Measurements from ENCODE around the gene WNT11. TPM values are rescaled to one million over a fixed set of nuclear protein-coding genes. Genes with fewer than 3 reads are reported as not detected.

WNT11 gene
- total RNA-seq, 1 experiment from 2014 or later: not detected

DNA sequence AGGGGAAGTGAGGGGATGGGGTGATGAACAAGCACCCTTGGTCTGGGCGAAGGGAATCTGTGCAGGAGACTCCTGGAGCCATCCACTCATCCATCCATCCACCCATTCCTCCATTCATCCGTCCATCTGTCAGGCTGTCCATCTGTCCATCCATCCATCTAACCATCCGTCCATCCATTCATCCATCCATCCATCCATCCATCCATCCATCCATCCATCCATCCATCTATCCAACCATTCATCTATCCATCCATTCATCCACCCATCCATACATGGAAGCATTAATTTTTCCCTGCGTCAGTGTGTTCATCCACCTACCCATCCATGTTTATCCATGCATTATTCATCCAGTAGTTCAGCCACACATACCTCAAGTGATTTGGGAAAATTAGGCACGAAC, 32.0 kb downstream of the WNT11 start:
- TF ChIP-seq, protein P1, sequence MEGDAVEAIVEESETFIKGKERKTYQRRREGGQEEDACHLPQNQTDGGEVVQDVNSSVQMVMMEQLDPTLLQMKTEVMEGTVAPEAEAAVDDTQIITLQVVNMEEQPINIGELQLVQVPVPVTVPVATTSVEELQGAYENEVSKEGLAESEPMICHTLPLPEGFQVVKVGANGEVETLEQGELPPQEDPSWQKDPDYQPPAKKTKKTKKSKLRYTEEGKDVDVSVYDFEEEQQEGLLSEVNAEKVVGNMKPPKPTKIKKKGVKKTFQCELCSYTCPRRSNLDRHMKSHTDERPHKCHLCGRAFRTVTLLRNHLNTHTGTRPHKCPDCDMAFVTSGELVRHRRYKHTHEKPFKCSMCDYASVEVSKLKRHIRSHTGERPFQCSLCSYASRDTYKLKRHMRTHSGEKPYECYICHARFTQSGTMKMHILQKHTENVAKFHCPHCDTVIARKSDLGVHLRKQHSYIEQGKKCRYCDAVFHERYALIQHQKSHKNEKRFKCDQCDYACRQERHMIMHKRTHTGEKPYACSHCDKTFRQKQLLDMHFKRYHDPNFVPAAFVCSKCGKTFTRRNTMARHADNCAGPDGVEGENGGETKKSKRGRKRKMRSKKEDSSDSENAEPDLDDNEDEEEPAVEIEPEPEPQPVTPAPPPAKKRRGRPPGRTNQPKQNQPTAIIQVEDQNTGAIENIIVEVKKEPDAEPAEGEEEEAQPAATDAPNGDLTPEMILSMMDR (conservative IDR thresholded peaks at IDR 0.05): no peak
- TF ChIP-seq EZH2 (IDR thresholded peaks at IDR 0.05; ENCODE audit: low read depth): no peak
- intact Hi-C loops (cut with micrococcal nuclease; ENCODE audit: unreplicated experiment): no loop called here
- no peak overlapping the region for H3K4me2 ChIP-seq
- H4K20me1 ChIP-seq (ENCODE audit: insufficient read depth): no peaks in the 10 kb centered on the region
- H3K4me3 ChIP-seq: no peak overlapping the region
- no peaks in the 10 kb centered on the region for H3K27me3 ChIP-seq (ENCODE audit: insufficient read depth, low read depth)
- no peak for DNase-seq
- CTCF ChIA-PET: no interaction called here
- no peak overlapping the region for H2AFZ ChIP-seq
- no peaks in the 10 kb centered on the region for H3K9me3 ChIP-seq (ENCODE audit: insufficient read depth, low read depth)
- H3K27ac ChIP-seq: no peak overlapping the region
- H3K36me3 ChIP-seq (ENCODE audit: low read depth): no peaks in the 10 kb centered on the region
- BruUV-seq (replicated peaks): no TSS peak
- POLR2A ChIA-PET (ENCODE audit: unreplicated experiment): no interaction called here
- no peaks in the 10 kb centered on the region for H3K9me2 ChIP-seq (ENCODE audit: insufficient read depth)
- no peaks in the 10 kb centered on the region for H3F3A ChIP-seq (ENCODE audit: insufficient read depth, low read depth)
- no peaks in the 10 kb centered on the region for H3K4me1 ChIP-seq (replicated peaks; ENCODE audit: insufficient read depth)
- no peaks in the 10 kb centered on the region for H3K79me2 ChIP-seq (ENCODE audit: low read depth)

GRCh38 chr11:76173663-76174062, 32.6 kb downstream of the WNT11 start:
- Histone ChIP-seq H3K27me3 (ENCODE audit: insufficient read depth, low read depth) (no peaks in the 10 kb centered on the region), H3K4me1 (replicated peaks; ENCODE audit: insufficient read depth) (no peaks in the 10 kb centered on the region), H3K36me3 (ENCODE audit: low read depth) (no peaks in the 10 kb centered on the region), H2AFZ (no peak overlapping the region), H3K4me2 (no peak overlapping the region), H3K79me2 (ENCODE audit: low read depth) (no peaks in the 10 kb centered on the region), H3K27ac (no peak overlapping the region), H4K20me1 (ENCODE audit: insufficient read depth) (no peaks in the 10 kb centered on the region), H3K9me3 (ENCODE audit: insufficient read depth, low read depth) (no peaks in the 10 kb centered on the region), H3F3A (ENCODE audit: insufficient read depth, low read depth) (no peaks in the 10 kb centered on the region), H3K4me3 (no peak overlapping the region), H3K9me2 (ENCODE audit: insufficient read depth) (no peaks in the 10 kb centered on the region)
- TF ChIP-seq, protein P1 (conservative IDR thresholded peaks at IDR 0.05): no peak
- TF ChIP-seq EZH2 (IDR thresholded peaks at IDR 0.05; ENCODE audit: low read depth): no peak
- ChIA-PET CTCF (no interaction called here), POLR2A (ENCODE audit: unreplicated experiment) (no interaction called here)
- intact Hi-C loops (cut with micrococcal nuclease; ENCODE audit: unreplicated experiment): no loop called here
- BruUV-seq (replicated peaks): no TSS peak
- peak in 1 of 2 experiments; percentile 42 for DNase-seq

DNA sequence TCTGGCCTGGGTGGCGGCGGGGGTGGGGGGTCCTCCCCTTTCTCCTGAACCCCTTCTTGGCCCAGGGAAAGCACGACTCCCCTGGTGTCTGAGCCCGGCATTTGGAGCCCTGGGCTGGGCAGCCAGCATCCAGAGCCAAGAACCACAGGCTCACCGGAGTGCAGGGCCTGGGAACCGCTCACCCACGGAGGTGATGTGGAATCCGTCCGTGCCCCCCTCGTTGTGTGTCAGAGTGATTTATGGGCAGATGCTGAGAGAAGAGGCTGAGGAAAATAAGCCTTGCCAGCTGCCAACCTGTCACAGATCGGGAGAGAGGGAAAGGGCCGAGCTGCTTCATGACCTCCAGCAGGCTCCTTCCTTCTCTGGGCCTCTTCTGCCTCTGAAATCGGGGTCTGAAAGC, 33.7 kb downstream of the WNT11 start:
- Histone ChIP-seq H3F3A (ENCODE audit: insufficient read depth, low read depth) (no peaks in the 10 kb centered on the region), H3K4me3 (no peak overlapping the region), H3K79me2 (ENCODE audit: low read depth) (no peaks in the 10 kb centered on the region), H3K27ac (no peak overlapping the region), H3K4me1 (replicated peaks; ENCODE audit: insufficient read depth) (no peaks in the 10 kb centered on the region), H4K20me1 (ENCODE audit: insufficient read depth) (no peaks in the 10 kb centered on the region), H2AFZ (no peak overlapping the region), H3K36me3 (ENCODE audit: low read depth) (no peaks in the 10 kb centered on the region), H3K27me3 (ENCODE audit: insufficient read depth, low read depth) (no peaks in the 10 kb centered on the region), H3K9me2 (ENCODE audit: insufficient read depth) (no peaks in the 10 kb centered on the region), H3K4me2 (no peak overlapping the region), H3K9me3 (ENCODE audit: insufficient read depth, low read depth) (no peaks in the 10 kb centered on the region)
- intact Hi-C loops (cut with micrococcal nuclease; ENCODE audit: unreplicated experiment): no loop called here
- DNase-seq: no peak
- TF ChIP-seq, protein P1 (conservative IDR thresholded peaks at IDR 0.05): no peak
- no peak for TF ChIP-seq EZH2 (IDR thresholded peaks at IDR 0.05; ENCODE audit: low read depth)
- no TSS peak for BruUV-seq (replicated peaks)
- ChIA-PET CTCF (no interaction called here), POLR2A (ENCODE audit: unreplicated experiment) (no interaction called here)

All from PC-9 (cell line).